Mesodermal cell (in vitro differentiated cells): ENCODE measurements around the gene HMGCS2.

ENCODE experiments used
- H3K27ac ChIP-seq: 2 replicates; pipeline ENCODE4 v1.7.0; 2013; ENCODE audit warnings: mild to moderate bottlenecking, low read depth, low read length, moderate library complexity; ENCODE audit not compliant: severe bottlenecking
- H3K36me3 ChIP-seq: 2 replicates; pipeline ENCODE4 v1.7.1; 2013; ENCODE audit warnings: mild to moderate bottlenecking, low read length, moderate library complexity; ENCODE audit not compliant: control insufficient read depth, insufficient read depth
- H3K4me1 ChIP-seq: one replicate; pipeline ENCODE4 v1.7.1; 2013; ENCODE audit warnings: mild to moderate bottlenecking, low read length; ENCODE audit not compliant: insufficient read depth, control insufficient read depth, poor library complexity, severe bottlenecking
- H3K4me3 ChIP-seq: 2 replicates; pipeline ENCODE4 v1.7.0; 2013; ENCODE audit warnings: low read length, control low read depth, mild to moderate bottlenecking; ENCODE audit not compliant: insufficient read depth, poor library complexity, severe bottlenecking; ENCODE audit errors: extremely low read depth
- H3K9me3 ChIP-seq: 2 replicates; pipeline ENCODE4 v1.7.1; 2013; ENCODE audit warnings: mild to moderate bottlenecking, low read length, moderate library complexity; ENCODE audit not compliant: control insufficient read depth
- WGBS, 2 experiments: methylation state at CpG; one replicate each; pipeline ENCODE4 v1.1.5; 2013; ENCODE audit warnings: missing lambda C conversion rate in 2 of 2; ENCODE audit not compliant: insufficient coverage in 2 of 2; 5-methylcytosine and 5-hydroxymethylcytosine counted together

HMGCS2 gene

DNA sequence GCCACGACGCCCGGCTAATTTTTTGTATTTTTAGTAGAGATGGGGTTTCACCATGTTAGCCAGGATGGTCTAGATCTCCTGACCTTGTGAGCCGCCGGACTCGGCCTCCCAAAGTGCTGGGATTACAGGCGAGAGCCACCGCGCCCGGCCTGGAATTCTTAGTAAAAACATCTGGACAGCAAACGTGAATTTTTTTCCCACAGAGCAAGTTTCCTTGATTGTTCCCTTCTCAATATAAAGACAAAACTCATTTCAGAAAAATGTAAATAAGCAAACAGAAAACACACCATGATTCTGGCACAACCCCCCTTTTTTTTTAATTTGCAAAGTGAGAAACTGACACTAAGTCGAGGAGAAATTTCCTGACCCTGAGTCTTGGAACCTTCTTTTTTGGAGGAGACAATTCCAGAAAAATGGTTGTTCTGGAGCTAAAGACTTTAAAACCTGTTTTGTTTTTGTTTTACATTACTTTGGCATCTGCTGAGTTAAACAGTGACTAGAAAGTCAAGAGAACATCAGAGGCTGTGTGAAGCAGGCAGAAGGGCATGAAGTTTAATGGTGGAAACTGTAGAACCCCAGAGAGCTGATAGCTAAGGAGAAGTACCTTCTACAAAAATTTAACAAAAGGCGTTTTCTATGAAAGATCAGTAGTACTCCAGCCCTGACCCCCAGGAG is 10.3 kb upstream of the HMGCS2 start:
- 92% methylated on average over 10 of the region's 13 CpGs for WGBS, 2 experiments
- H3K4me1 ChIP-seq, result peaks cover 13% of the 10 kb centered on the region
- H3K4me3 ChIP-seq, result no peak overlapping the region
- no peaks in the 10 kb centered on the region for H3K36me3 ChIP-seq
- no peaks in the 10 kb centered on the region for H3K9me3 ChIP-seq
- H3K27ac ChIP-seq, result peak overlapping the region; percentile 17

- Histone ChIP-seq H3K27ac (no peak overlapping the region), H3K9me3 (no peaks in the 10 kb centered on the region), H3K4me1 (peaks cover 17% of the 10 kb centered on the region), H3K36me3 (no peaks in the 10 kb centered on the region), H3K4me3 (no peak overlapping the region)
- WGBS, 2 experiments, result 100% methylated on average over 3 of the region's 6 CpGs
Observed at GRCh38 chr1:119778359-119778758, 9.7 kb upstream of the HMGCS2 start.

- Histone ChIP-seq H3K4me1 (peaks cover 21% of the 10 kb centered on the region), H3K36me3 (no peaks in the 10 kb centered on the region), H3K27ac (peak overlapping the region; percentile 36), H3K4me3 (no peak overlapping the region), H3K9me3 (no peaks in the 10 kb centered on the region)
- whole genome bisulfite sequencing, 2 experiments, result 77 to 100% methylated on average over 1 to 6 of the region's 7 CpGs
Observed at GRCh38 chr1:119774746-119775490, 6.2 kb upstream of the HMGCS2 start.

DNA sequence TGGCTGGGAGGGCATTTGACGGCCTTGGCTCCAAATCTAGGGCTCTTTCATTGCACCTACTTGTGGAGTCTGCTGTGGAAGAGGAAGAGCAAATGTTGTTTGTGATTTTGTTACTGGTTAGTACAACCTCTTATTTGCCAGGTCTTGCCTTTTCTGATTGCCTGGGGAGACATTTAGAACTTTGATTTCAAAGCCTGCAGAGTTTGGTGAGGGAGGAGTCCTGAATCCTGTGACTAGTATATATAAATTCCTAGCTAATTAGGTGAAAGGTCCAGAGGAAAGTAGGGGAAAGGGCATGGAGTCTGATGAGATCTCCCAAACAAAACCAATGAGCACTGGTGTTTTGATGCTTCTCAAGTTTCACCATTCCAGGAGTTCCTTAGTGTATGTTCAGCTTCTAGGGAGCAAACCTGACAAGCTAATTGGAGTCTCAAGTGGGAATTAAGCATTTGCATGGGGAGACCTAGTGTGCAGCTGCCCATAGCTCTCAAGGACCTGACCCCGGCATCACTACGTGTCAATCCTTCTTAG is 5.1 kb upstream of the HMGCS2 start:
- no peak overlapping the region for H3K4me3 ChIP-seq
- 65 to 66% methylated on average over 3 of the region's 3 CpGs for WGBS, 2 experiments
- no peaks in the 10 kb centered on the region for H3K9me3 ChIP-seq
- peaks cover 13% of the 10 kb centered on the region for H3K4me1 ChIP-seq
- peak overlapping the region; percentile 79 for H3K27ac ChIP-seq
- H3K36me3 ChIP-seq, result no peaks in the 10 kb centered on the region

GRCh38 chr1:119772298-119772697 is 3.6 kb upstream of the HMGCS2 start:
- Histone ChIP-seq H3K4me3 (no peak overlapping the region), H3K27ac (no peak overlapping the region), H3K36me3 (no peaks in the 10 kb centered on the region), H3K4me1 (peaks cover 13% of the 10 kb centered on the region), H3K9me3 (no peaks in the 10 kb centered on the region)
- no CpG with 5 or more reads among the region's 2 CpGs for WGBS, 2 experiments

DNA sequence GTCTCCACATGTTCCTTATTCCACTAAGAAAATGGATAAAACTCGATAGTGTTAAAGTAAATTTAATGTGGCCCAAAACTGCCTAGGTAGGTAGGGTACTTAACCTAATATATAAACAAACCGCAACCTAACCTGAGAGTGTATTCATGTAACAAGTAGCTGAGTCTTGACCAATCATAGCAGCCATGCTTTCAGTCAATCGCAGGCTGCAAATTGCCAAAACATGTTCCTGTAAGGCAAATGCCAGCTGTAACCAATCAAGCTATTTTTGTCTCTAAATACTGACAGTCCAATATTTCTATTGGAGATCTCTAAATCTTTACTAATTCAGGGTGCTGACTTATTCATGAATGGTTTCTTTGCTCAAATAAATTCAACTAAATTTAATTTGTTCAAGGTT is 3.1 kb upstream of the HMGCS2 start:
- Histone ChIP-seq H3K4me3 (no peak overlapping the region), H3K36me3 (no peaks in the 10 kb centered on the region), H3K27ac (no peak overlapping the region), H3K9me3 (no peaks in the 10 kb centered on the region), H3K4me1 (peaks cover 13% of the 10 kb centered on the region)
- WGBS, 2 experiments, result 90 to 100% methylated on average over 1 of the region's 3 CpGs

- Histone ChIP-seq H3K4me3 (no peak overlapping the region), H3K27ac (no peak overlapping the region), H3K9me3 (no peaks in the 10 kb centered on the region), H3K36me3 (no peaks in the 10 kb centered on the region), H3K4me1 (peaks cover 13% of the 10 kb centered on the region)
- WGBS, 2 experiments, result 56 to 79% methylated on average over 2 of the region's 2 CpGs
Observed at GRCh38 chr1:119771016-119771415, 2.3 kb upstream of the HMGCS2 start.

DNA sequence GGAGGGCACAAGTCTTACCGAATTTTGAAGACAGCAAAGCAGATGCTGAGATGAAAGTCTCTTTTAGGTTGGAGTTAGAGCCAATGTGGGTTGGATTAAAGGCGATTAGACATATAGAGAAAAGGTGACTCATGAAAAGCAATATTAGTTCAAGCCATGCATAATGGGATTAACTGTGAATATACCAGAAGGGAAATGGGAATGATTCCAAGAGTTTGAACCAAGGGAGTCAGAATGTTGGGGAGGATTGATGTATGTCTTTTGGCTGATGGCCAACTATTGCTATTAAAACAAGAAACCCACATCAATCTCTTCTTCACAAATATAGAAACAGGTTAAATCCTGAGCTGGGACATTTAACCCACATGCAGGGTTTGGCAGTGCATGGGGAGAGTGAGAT is 1.2 kb downstream of the HMGCS2 start:
- no peaks in the 10 kb centered on the region for H3K4me1 ChIP-seq
- H3K27ac ChIP-seq, result no peak overlapping the region
- no peaks in the 10 kb centered on the region for H3K9me3 ChIP-seq
- H3K4me3 ChIP-seq, result no peak overlapping the region
- WGBS, 2 experiments, result 91 to 92% methylated on average over 2 of the region's 2 CpGs
- no peaks in the 10 kb centered on the region for H3K36me3 ChIP-seq

DNA sequence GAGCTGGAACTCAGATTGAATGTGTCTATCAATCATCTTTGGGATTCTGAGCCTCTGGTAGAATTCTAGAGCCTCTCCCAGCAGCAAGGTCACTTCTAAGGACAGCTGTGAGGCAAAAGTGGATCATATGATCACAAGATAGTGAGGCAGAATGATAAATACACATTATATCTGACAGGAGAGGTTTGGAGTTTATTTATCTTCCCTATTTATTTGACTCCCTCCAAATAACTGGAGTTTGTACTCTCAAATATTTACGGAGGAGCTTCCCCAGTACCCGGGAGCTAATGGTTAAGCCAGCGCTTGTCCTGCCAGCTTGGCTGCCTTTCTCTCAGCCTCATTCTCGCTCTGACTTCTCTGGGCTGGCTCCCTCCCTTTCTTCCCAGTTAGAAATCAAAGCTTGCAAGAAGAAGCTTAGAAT is 2.3 kb downstream of the HMGCS2 start:
- Histone ChIP-seq H3K36me3 (no peaks in the 10 kb centered on the region), H3K9me3 (no peaks in the 10 kb centered on the region), H3K27ac (no peak overlapping the region), H3K4me1 (no peaks in the 10 kb centered on the region), H3K4me3 (no peak overlapping the region)
- WGBS, 2 experiments, result 97 to 100% methylated on average over 2 to 3 of the region's 4 CpGs

DNA sequence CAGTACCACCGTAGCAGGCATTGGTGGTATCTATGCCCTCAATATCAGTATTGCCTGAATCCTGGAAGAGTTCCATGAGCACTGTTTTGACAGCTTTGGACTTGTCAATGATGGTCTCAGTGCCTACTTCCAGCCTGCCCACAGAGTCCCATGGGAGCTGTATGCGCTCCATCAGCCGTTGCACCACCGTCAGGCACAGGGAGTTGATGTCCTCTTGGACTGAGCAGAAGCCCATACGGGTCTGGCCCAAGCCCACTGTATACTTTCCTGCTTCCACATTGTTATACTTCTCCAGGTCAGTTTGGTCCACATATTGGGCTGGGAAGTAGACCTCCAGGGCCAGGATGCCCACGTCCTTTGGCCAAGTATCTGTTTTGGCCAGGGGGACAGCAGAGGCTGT is 4.5 kb downstream of the HMGCS2 start:
- H3K36me3 ChIP-seq, result no peaks in the 10 kb centered on the region
- no peak overlapping the region for H3K4me3 ChIP-seq
- WGBS, 2 experiments, result 91 to 97% methylated on average over 5 to 6 of the region's 6 CpGs
- H3K27ac ChIP-seq, result no peak overlapping the region
- H3K4me1 ChIP-seq, result no peaks in the 10 kb centered on the region
- no peaks in the 10 kb centered on the region for H3K9me3 ChIP-seq

DNA sequence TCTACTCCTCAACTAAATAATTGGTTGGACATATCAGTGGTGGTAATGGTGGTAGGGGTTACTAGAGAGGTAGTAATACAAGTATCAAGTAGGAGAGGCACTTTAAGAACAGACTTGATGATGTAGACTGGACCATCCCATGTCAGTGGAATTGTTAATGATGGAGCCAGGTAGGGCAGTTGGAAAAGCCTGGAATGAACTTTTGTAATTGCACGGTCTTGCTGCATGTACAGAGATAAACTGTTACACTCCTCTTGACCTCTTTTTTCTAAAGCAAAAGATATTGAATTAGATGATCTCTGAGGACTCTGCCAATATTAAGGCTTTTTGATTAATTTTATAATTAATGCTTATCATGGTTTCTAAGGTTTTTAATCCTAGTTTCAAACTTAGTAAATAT is 5.8 kb downstream of the HMGCS2 start:
- H3K36me3 ChIP-seq, result no peaks in the 10 kb centered on the region
- no peaks in the 10 kb centered on the region for H3K4me1 ChIP-seq
- H3K9me3 ChIP-seq, result no peaks in the 10 kb centered on the region
- H3K4me3 ChIP-seq, result no peak overlapping the region
- no CpG with 5 or more reads among the region's 1 CpG for WGBS, 2 experiments
- no peak overlapping the region for H3K27ac ChIP-seq
